DND-41 (cell line): ENCODE results near the gene CARD19.

Experiments used
- ATAC-seq: fragments of 200-7000 bp; cut with Tn5 transposase; 3 replicates; pipeline ENCODE4 v1.9.1; 2021; ENCODE audit warnings: low read depth; ENCODE audit not compliant: insufficient read depth
- DNase-seq: peaks from one replicate; pipeline ENCODE4 v3.0.0-alpha.2; 2020
- H2AFZ ChIP-seq: 2 replicates; pipeline ENCODE4 v1.6.0; 2012; ENCODE audit warnings: low read depth, low read length
- H3K27ac ChIP-seq: 2 replicates; pipeline ENCODE4 v1.5.1; 2012; ENCODE audit warnings: low read length, inconsistent platforms
- H3K27me3 ChIP-seq: fragments of 200-600 bp; sonication (generic); 2 replicates; pipeline ENCODE4 v1.6.0; 2012; ENCODE audit warnings: low read length, mild to moderate bottlenecking, inconsistent platforms; ENCODE audit not compliant: insufficient read depth, poor library complexity
- H3K36me3 ChIP-seq: 2 replicates; pipeline ENCODE4 v1.5.1; 2012; ENCODE audit warnings: low read length, inconsistent platforms; ENCODE audit not compliant: insufficient read depth
- H3K4me1 ChIP-seq: 2 replicates; pipeline ENCODE4 v1.5.1; 2012; ENCODE audit warnings: mild to moderate bottlenecking, low read length; ENCODE audit not compliant: insufficient read depth
- H3K4me2 ChIP-seq: 2 replicates; pipeline ENCODE4 v1.6.0; 2012; ENCODE audit warnings: mild to moderate bottlenecking, moderate library complexity, low read length, inconsistent platforms; ENCODE audit not compliant: insufficient read depth
- H3K4me3 ChIP-seq, 2 experiments: fragments of 200-600 bp in 1 of 2; shearing (Covaris generic) in 1 of 2; 2 replicates each; pipeline ENCODE4 v1.5.1; 2012 to 2016; ENCODE audit warnings: inconsistent platforms in 2 of 2, low read length in 2 of 2, mild to moderate bottlenecking in 2 of 2, low read depth in 1 of 2, moderate library complexity in 1 of 2
- H3K79me2 ChIP-seq: 2 replicates; pipeline ENCODE4 v1.6.0; 2012; ENCODE audit warnings: low read length, inconsistent platforms; ENCODE audit not compliant: insufficient read depth
- H3K9ac ChIP-seq: 2 replicates; pipeline ENCODE4 v1.6.0; 2012; ENCODE audit warnings: low read depth, mild to moderate bottlenecking, inconsistent platforms, low read length, moderate library complexity
- H3K9me3 ChIP-seq: 2 replicates; pipeline ENCODE4 v1.5.1; 2012; ENCODE audit warnings: low read length, moderate library complexity, mild to moderate bottlenecking, inconsistent platforms; ENCODE audit not compliant: insufficient read depth, severe bottlenecking
- H4K20me1 ChIP-seq: 2 replicates; pipeline ENCODE4 v1.6.0; 2012; ENCODE audit warnings: low read length; ENCODE audit not compliant: insufficient read depth
- CTCF ChIP-seq: IDR thresholded peaks from 2 replicates; pipeline ENCODE4 v1.5.1; 2012; ENCODE audit warnings: borderline replicate concordance, low read length, moderate library complexity, mild to moderate bottlenecking; ENCODE audit not compliant: poor library complexity, severe bottlenecking; ENCODE audit errors: extremely low read depth
- EZH2 ChIP-seq: IDR thresholded peaks from 3 replicates; pipeline ENCODE4 v1.6.1; 2012; ENCODE audit warnings: borderline replicate concordance, low read depth, mild to moderate bottlenecking, moderate library complexity, low read length, inconsistent platforms; ENCODE audit not compliant: severe bottlenecking

CARD19 gene

GRCh38 chr9:93151097-93151784, 55.2 kb downstream of the CARD19 start:
- no peak overlapping the region for H2AFZ ChIP-seq

GRCh38 chr9:93154293-93154903, 58.4 kb downstream of the CARD19 start:
- H3K79me2 ChIP-seq, result no peaks in the 10 kb centered on the region
- no peaks in the 10 kb centered on the region for H4K20me1 ChIP-seq
- no peaks in the 10 kb centered on the region for H3K36me3 ChIP-seq
- H3K27ac ChIP-seq, result no peak overlapping the region
- H3K27me3 ChIP-seq, result no peaks in the 10 kb centered on the region
- no peak overlapping the region for H3K4me2 ChIP-seq
- DNase-seq (peak; percentile 61), ATAC-seq (peak; percentile 82)
- no peaks in the 10 kb centered on the region for H3K4me1 ChIP-seq
- no peaks in the 10 kb centered on the region for H3K9me3 ChIP-seq
- no peak overlapping the region for H2AFZ ChIP-seq
- no peak overlapping the region for H3K9ac ChIP-seq
- H3K4me3 ChIP-seq, result no peak overlapping the region
- TF ChIP-seq CTCF, result peak; percentile 82
- no peak for TF ChIP-seq EZH2

More at GRCh38 chr9:93151097-93151784, 55.2 kb downstream of the CARD19 start:
- ATAC-seq, result no peak
- TF ChIP-seq EZH2 (no peak), CTCF (no peak)
- no peak for DNase-seq
- no peaks in the 10 kb centered on the region for H4K20me1 ChIP-seq
- no peaks in the 10 kb centered on the region for H3K9me3 ChIP-seq
- no peak overlapping the region for H3K9ac ChIP-seq
- H3K27me3 ChIP-seq, result no peaks in the 10 kb centered on the region
- no peak overlapping the region for H3K4me3 ChIP-seq
- no peaks in the 10 kb centered on the region for H3K4me1 ChIP-seq
- H3K36me3 ChIP-seq, result no peaks in the 10 kb centered on the region
- no peak overlapping the region for H3K4me2 ChIP-seq
- H3K79me2 ChIP-seq, result no peaks in the 10 kb centered on the region
- no peak overlapping the region for H3K27ac ChIP-seq

GRCh38 chr9:93155716-93156474, 59.9 kb downstream of the CARD19 start:
- ATAC-seq, result no peak
- DNase-seq, result no peak
- H3K4me2 ChIP-seq, result no peak overlapping the region

More at GRCh38 chr9:93155716-93156474, 59.9 kb downstream of the CARD19 start:
- Histone ChIP-seq H3K9ac (no peak overlapping the region), H3K27me3 (no peaks in the 10 kb centered on the region), H2AFZ (no peak overlapping the region), H3K4me3 (no peak overlapping the region), H3K27ac (no peak overlapping the region), H3K36me3 (no peaks in the 10 kb centered on the region), H3K4me1 (no peaks in the 10 kb centered on the region), H3K9me3 (no peaks in the 10 kb centered on the region), H3K79me2 (no peaks in the 10 kb centered on the region), H4K20me1 (no peaks in the 10 kb centered on the region)
- TF ChIP-seq EZH2, result no peak
- no peak for TF ChIP-seq CTCF
